OCI-LY7 (cell line): Measurements from ENCODE around the gene PGRMC2. TPM values are rescaled to one million over a fixed set of nuclear protein-coding genes. Genes with fewer than 3 reads are reported as not detected.

Experiments
- BruUV-seq: library from RNA; stranded (reverse); fragments of 400-500 nt; replicated peaks from 2 replicates; lab custom pipeline; 2021; lab: Mats Ljungman, UMichigan
- CTCF ChIA-PET: fragments of 300-600 bp; sonication (Branson Sonifier 250); formaldehyde crosslinking; loops from one replicate; lab custom pipeline; 2022; ENCODE audit warnings: antibody characterized with exemption; ENCODE audit not compliant: unreplicated experiment; lab: Charles Lee
- POLR2A ChIA-PET: fragments of 300-600 bp; sonication (Branson Sonifier 250); formaldehyde crosslinking; loops from one replicate; lab custom pipeline; 2022; ENCODE audit warnings: antibody characterized with exemption; lab: Charles Lee
- DNase-seq: peaks from one replicate; pipeline ENCODE4 v3.0.0-alpha.2; 2015; ENCODE audit warnings: low spot score
- H2AFZ ChIP-seq: fragments of 200-600 bp; sonication (generic), shearing (Covaris generic); 2 replicates; pipeline ENCODE4 v1.6.1; 2014; ENCODE audit warnings: mild to moderate bottlenecking, antibody characterized with exemption, low read length, moderate library complexity
- H3K27ac ChIP-seq: fragments of 200-600 bp; sonication (generic); 2 replicates; pipeline ENCODE4 v1.5.1; 2014; ENCODE audit warnings: mixed run types, low read depth, mild to moderate bottlenecking, moderate library complexity, low read length, inconsistent platforms; ENCODE audit not compliant: poor library complexity, severe bottlenecking
- H3K36me3 ChIP-seq: fragments of 200-600 bp; sonication (generic); 2 replicates; pipeline ENCODE4 v1.6.1; 2014; ENCODE audit warnings: mild to moderate bottlenecking, antibody characterized with exemption, low read length, moderate library complexity, mixed read lengths; ENCODE audit not compliant: insufficient read depth
- H3K4me1 ChIP-seq: fragments of 200-600 bp; sonication (generic); 2 replicates; pipeline ENCODE4 v1.5.1; 2014; ENCODE audit warnings: mild to moderate bottlenecking, low read length; ENCODE audit not compliant: insufficient read depth, poor library complexity, severe bottlenecking
- H3K4me2 ChIP-seq: fragments of 200-600 bp; sonication (generic); 2 replicates; pipeline ENCODE4 v1.6.1; 2014; ENCODE audit warnings: mild to moderate bottlenecking, low read length
- H3K4me3 ChIP-seq: fragments of 200-600 bp; sonication (generic); 2 replicates; pipeline ENCODE4 v1.5.1; 2014; ENCODE audit warnings: mild to moderate bottlenecking, low read depth, low read length; ENCODE audit not compliant: poor library complexity, severe bottlenecking
- H3K79me2 ChIP-seq: fragments of 200-600 bp; sonication (generic); 2 replicates; pipeline ENCODE4 v1.6.1; 2016; ENCODE audit warnings: low read depth, mild to moderate bottlenecking, low read length, moderate library complexity, mixed read lengths; ENCODE audit not compliant: insufficient read depth
- H3K9me2 ChIP-seq: fragments of 200-600 bp; sonication (generic); 2 replicates; pipeline ENCODE4 v1.6.1; 2016; ENCODE audit warnings: mild to moderate bottlenecking, low read length, mixed read lengths; ENCODE audit not compliant: insufficient read depth
- H3K9me3 ChIP-seq: fragments of 200-600 bp; sonication (generic); 2 replicates; pipeline ENCODE4 v1.6.1; 2014; ENCODE audit warnings: mild to moderate bottlenecking, mixed run types, low read length, mixed read lengths
- H4K20me1 ChIP-seq: fragments of 200-600 bp; sonication (generic); 2 replicates; pipeline ENCODE4 v1.6.1; 2014; ENCODE audit warnings: mild to moderate bottlenecking, antibody characterized with exemption, low read length, moderate library complexity, mixed read lengths; ENCODE audit not compliant: insufficient read depth
- EZH2phosphoT487 ChIP-seq: fragments of 200-600 bp; sonication (generic); IDR thresholded peaks from 2 replicates; pipeline ENCODE4 v1.6.1; 2018; ENCODE audit warnings: low read depth, borderline replicate concordance, mild to moderate bottlenecking, mixed run types, antibody characterized with exemption, low read length, moderate library complexity, mixed read lengths
- intact Hi-C: fragments of 100-400 bp; cut with micrococcal nuclease; formaldehyde crosslinking; loops from one replicate; pipeline ENCODE4 v1.10.0; 2022; ENCODE audit not compliant: unreplicated experiment
- total RNA-seq, 2 experiments: library from RNA; depleted of rRNA in 1 of 2; stranded (reverse); fragments of >200 nt in 1 of 2; shearing (Covaris generic) in 1 of 2; gene quantifications; 2 replicates each; pipeline ENCODE4 v1.2.3, GENCODE V29; 2014 to 2022
- TF ChIP-seq, protein P1 (sequence below): fragments of 200-600 bp; sonication (generic); conservative IDR thresholded peaks from 2 replicates; pipeline ENCODE4 v1.5.1; 2014; ENCODE audit warnings: mild to moderate bottlenecking, antibody characterized with exemption, low read length, moderate library complexity, mixed read lengths

The PGRMC2 gene
- total RNA-seq, 2 experiments from 2014 or later, result 10.5 to 45.3 TPM

DNA sequence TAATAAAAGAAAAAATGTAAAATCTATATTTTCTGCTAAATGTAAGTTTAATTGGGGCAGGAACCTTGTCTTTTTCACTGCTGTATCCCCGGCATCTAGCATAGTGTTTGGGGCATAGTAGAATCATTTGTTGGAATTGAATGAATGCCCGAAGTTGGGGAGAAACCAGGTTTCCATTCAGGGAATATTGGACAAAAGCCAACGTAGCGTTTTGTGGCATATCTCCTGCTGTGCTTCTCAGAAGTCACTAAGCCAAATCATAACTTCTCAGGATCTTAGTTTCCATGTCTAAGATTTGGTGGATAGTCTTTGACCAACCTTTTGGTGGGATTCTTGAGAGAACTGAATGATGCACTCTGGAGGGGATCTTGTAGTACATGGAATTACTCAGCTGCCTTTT lies 42.0 kb upstream of the PGRMC2 start:
- TF ChIP-seq EZH2phosphoT487, result no peak
- TF ChIP-seq, protein P1, sequence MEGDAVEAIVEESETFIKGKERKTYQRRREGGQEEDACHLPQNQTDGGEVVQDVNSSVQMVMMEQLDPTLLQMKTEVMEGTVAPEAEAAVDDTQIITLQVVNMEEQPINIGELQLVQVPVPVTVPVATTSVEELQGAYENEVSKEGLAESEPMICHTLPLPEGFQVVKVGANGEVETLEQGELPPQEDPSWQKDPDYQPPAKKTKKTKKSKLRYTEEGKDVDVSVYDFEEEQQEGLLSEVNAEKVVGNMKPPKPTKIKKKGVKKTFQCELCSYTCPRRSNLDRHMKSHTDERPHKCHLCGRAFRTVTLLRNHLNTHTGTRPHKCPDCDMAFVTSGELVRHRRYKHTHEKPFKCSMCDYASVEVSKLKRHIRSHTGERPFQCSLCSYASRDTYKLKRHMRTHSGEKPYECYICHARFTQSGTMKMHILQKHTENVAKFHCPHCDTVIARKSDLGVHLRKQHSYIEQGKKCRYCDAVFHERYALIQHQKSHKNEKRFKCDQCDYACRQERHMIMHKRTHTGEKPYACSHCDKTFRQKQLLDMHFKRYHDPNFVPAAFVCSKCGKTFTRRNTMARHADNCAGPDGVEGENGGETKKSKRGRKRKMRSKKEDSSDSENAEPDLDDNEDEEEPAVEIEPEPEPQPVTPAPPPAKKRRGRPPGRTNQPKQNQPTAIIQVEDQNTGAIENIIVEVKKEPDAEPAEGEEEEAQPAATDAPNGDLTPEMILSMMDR, result no peak
- Histone ChIP-seq H3K36me3 (0 out of 2 replicates have a peak, but pooled peaks cover 2% of the 10 kb centered on the region), H2AFZ (no peak overlapping the region), H3K4me1 (no peaks in the 10 kb centered on the region), H3K9me3 (no peaks in the 10 kb centered on the region), H3K9me2 (no peaks in the 10 kb centered on the region), H3K79me2 (no peaks in the 10 kb centered on the region), H3K4me3 (no peak overlapping the region), H3K4me2 (no peak overlapping the region), H3K27ac (no peak overlapping the region), H4K20me1 (no peaks in the 10 kb centered on the region)
- no TSS peak for BruUV-seq
- no peak for DNase-seq
- intact Hi-C loops, result no loop called here
- ChIA-PET POLR2A (no interaction called here), CTCF (no interaction called here)

DNA sequence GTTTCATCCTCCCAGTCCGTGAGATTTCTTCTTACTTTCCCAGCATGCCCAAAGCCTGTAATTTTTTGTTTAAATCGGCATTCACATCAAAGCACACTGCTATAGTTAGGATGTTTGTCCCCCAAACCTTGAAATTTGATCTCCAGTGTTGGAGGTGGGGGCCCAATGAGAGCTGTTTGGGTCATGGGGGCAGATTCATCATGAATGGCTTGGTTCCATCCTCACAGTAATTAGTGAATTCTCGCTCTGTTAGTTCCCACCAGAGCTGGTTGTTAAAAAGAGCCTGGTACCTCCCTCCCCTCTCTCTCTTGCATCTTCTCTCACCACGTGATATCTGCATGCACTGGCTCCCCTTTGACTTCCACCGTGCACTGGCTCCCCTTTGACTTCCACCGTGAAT lies 40.5 kb upstream of the PGRMC2 start:
- BruUV-seq, result no TSS peak
- CTCF ChIA-PET, result no interaction called here

DNA sequence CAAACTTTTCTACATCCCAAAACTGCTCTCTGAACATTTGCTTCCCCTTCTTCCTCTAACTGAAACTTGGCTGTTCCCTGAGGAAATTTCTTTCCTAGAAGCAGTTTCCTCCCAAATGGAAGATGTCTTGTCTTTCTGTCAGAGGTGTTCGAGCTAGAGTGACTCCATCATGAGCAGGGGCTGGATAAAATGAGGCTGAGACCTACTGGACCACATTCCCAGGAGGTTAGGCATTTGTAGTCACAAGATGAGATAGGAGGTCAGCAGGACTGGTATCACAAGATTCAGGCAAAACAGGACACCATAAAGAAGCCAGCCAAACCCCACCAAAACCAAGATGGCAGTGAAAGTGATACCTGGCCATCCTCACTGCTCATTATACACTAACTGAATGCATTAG lies 35.8 kb upstream of the PGRMC2 start:
- H2AFZ ChIP-seq, result no peak overlapping the region
- DNase-seq, result no peak
- no peaks in the 10 kb centered on the region for H3K9me2 ChIP-seq
- TF ChIP-seq EZH2phosphoT487, result no peak
- TF ChIP-seq, protein P1, result no peak
- no peaks in the 10 kb centered on the region for H3K79me2 ChIP-seq
- intact Hi-C loops, result no loop called here
- H3K4me2 ChIP-seq, result no peak overlapping the region
- H4K20me1 ChIP-seq, result no peaks in the 10 kb centered on the region
- 0 out of 2 replicates have a peak, but pooled peaks cover 2% of the 10 kb centered on the region for H3K36me3 ChIP-seq
- H3K4me1 ChIP-seq, result no peaks in the 10 kb centered on the region
- ChIA-PET POLR2A (interaction anchor here (2.5 kb wide), 1 partner anchor 8 kb away, joined by 9 read pairs; no protein-coding TSS in a partner anchor), CTCF (no interaction called here)
- H3K9me3 ChIP-seq, result no peaks in the 10 kb centered on the region
- no peak overlapping the region for H3K27ac ChIP-seq
- BruUV-seq, result no TSS peak
- no peak overlapping the region for H3K4me3 ChIP-seq

More for the DNA sequence above, 40.5 kb upstream of the PGRMC2 start:
- DNase-seq, result no peak
- no peaks in the 10 kb centered on the region for H3K79me2 ChIP-seq
- 0 out of 2 replicates have a peak, but pooled peaks cover 2% of the 10 kb centered on the region for H3K36me3 ChIP-seq
- H3K9me3 ChIP-seq, result no peaks in the 10 kb centered on the region
- intact Hi-C loops, result no loop called here
- H3K4me2 ChIP-seq, result no peak overlapping the region
- POLR2A ChIA-PET, result no interaction called here
- no peaks in the 10 kb centered on the region for H4K20me1 ChIP-seq
- no peaks in the 10 kb centered on the region for H3K9me2 ChIP-seq
- H3K27ac ChIP-seq, result no peak overlapping the region
- H2AFZ ChIP-seq, result no peak overlapping the region
- no peak overlapping the region for H3K4me3 ChIP-seq
- no peaks in the 10 kb centered on the region for H3K4me1 ChIP-seq
- no peak for TF ChIP-seq EZH2phosphoT487
